Tibial artery (tissue), 4 donors: ENCODE results near the gene MCEMP1.

Experiments used
- DNase-seq, 2 donors: peaks; one replicate each; pipeline ENCODE4 v3.0.0-alpha.2; 2019
- H3K27ac ChIP-seq, 2 donors: fragments of 200-600 bp; sonication (generic) in 1 of 2; 1 replicate in 1 of 2; 2 replicates in 1 of 2; pipeline ENCODE4 v1.5.1; 2018 to 2019; ENCODE audit warnings: mild to moderate bottlenecking in 1 of 2
- H3K27me3 ChIP-seq, 2 donors: fragments of 200-600 bp; sonication (generic) in 1 of 2; one replicate each; pipeline versions ENCODE4 v1.5.1 to v1.6.0; 2016 to 2019
- H3K36me3 ChIP-seq, 3 donors: fragments of 200-600 bp; sonication (generic) in 2 of 3; one replicate each; pipeline ENCODE4 v1.5.1; 2016 to 2019; ENCODE audit warnings: mild to moderate bottlenecking in 2 of 3
- H3K4me1 ChIP-seq, 4 donors: fragments of 200-600 bp; sonication (generic) in 2 of 4; 1 replicate in 3 of 4; 2 replicates in 1 of 4; pipeline ENCODE4 v1.5.1; 2016 to 2019
- H3K4me3 ChIP-seq, 2 donors: fragments of 200-600 bp; sonication (generic) in 1 of 2; 1 replicate in 1 of 2; 2 replicates in 1 of 2; pipeline ENCODE4 v1.5.1; 2018 to 2019; ENCODE audit warnings: mild to moderate bottlenecking in 2 of 2
- H3K9me3 ChIP-seq, 3 donors: fragments of 200-600 bp; sonication (generic) in 1 of 3; one replicate each; pipeline ENCODE4 v1.5.1; 2016 to 2019
- CTCF ChIP-seq, 2 experiments: fragments of 200-600 bp in 1 of 2; fragments of 450-650 bp in 1 of 2; IDR thresholded peaks; one replicate each; pipeline ENCODE4 v1.5.1; 2017 to 2019; ENCODE audit warnings: antibody characterized with exemption in 2 of 2, mild to moderate bottlenecking in 1 of 2, moderate library complexity in 1 of 2
- intact Hi-C: fragments of 100-400 bp; cut with DNase I; formaldehyde crosslinking; loops from one replicate; pipeline ENCODE4 v1.15.0; 2023; ENCODE audit warnings: low total_unique reads

MCEMP1 gene

GRCh38 chr19:7650148-7650547, 26.7 kb upstream of the MCEMP1 start:
- peaks cover 0 to 19% (median 0%) of the 10 kb centered on the region in 3 donors for H3K36me3 ChIP-seq
- no peak overlapping the region for H3K27ac ChIP-seq
- DNase-seq: no peak
- H3K4me1 ChIP-seq: no peaks in the 10 kb centered on the region
- H3K9me3 ChIP-seq: no peaks in the 10 kb centered on the region
- H3K4me3 ChIP-seq: no peak overlapping the region
- intact Hi-C loops: no loop called here
- H3K27me3 ChIP-seq: peaks cover 0 to 67% of the 10 kb centered on the region in 2 donors
- no peak for TF ChIP-seq CTCF (IDR thresholded peaks at IDR 0.05)

- DNase-seq: peak; percentile 67 to 80
- Histone ChIP-seq H3K27ac (no peak overlapping the region), H3K27me3 (peaks cover 0 to 48% of the 10 kb centered on the region in 2 donors), H3K36me3 (peaks cover 0 to 7% (median 0%) of the 10 kb centered on the region in 3 donors), H3K9me3 (no peaks in the 10 kb centered on the region), H3K4me3 (no peak overlapping the region), H3K4me1 (no peaks in the 10 kb centered on the region)
- intact Hi-C loops: no loop called here
- TF ChIP-seq CTCF (IDR thresholded peaks at IDR 0.05): peak; percentile 87 to 97
These were observed 24.7 kb upstream of the MCEMP1 start for GRCh38 chr19:7652061-7652641.

GRCh38 chr19:7654401-7654800, 22.5 kb upstream of the MCEMP1 start:
- H3K27me3 ChIP-seq: peaks cover 0 to 34% of the 10 kb centered on the region in 2 donors
- no peak overlapping the region for H3K4me3 ChIP-seq
- no peaks in the 10 kb centered on the region for H3K9me3 ChIP-seq
- H3K4me1 ChIP-seq: no peaks in the 10 kb centered on the region
- H3K27ac ChIP-seq: no peak overlapping the region
- no peak for TF ChIP-seq CTCF (IDR thresholded peaks at IDR 0.05)
- intact Hi-C loops: no loop called here
- H3K36me3 ChIP-seq: no peaks in the 10 kb centered on the region
- no peak for DNase-seq

- intact Hi-C loops: no loop called here
These were observed 21.3 kb upstream of the MCEMP1 start for GRCh38 chr19:7655581-7655980.

GRCh38 chr19:7657131-7657751, 19.6 kb upstream of the MCEMP1 start:
- Histone ChIP-seq H3K36me3 (no peaks in the 10 kb centered on the region), H3K4me3 (no peak overlapping the region), H3K27ac (no peak overlapping the region), H3K27me3 (peaks cover 0 to 28% of the 10 kb centered on the region in 2 donors), H3K4me1 (no peaks in the 10 kb centered on the region), H3K9me3 (no peaks in the 10 kb centered on the region)
- no peak for DNase-seq
- intact Hi-C loops: no loop called here
- TF ChIP-seq CTCF (IDR thresholded peaks at IDR 0.05): no peak

More at GRCh38 chr19:7655581-7655980, 21.3 kb upstream of the MCEMP1 start:
- DNase-seq: no peak
- TF ChIP-seq CTCF (IDR thresholded peaks at IDR 0.05): no peak
- H3K36me3 ChIP-seq: no peaks in the 10 kb centered on the region
- H3K27me3 ChIP-seq: peaks cover 0 to 37% of the 10 kb centered on the region in 2 donors
- no peak overlapping the region for H3K27ac ChIP-seq
- no peaks in the 10 kb centered on the region for H3K9me3 ChIP-seq
- no peak overlapping the region for H3K4me3 ChIP-seq
- no peaks in the 10 kb centered on the region for H3K4me1 ChIP-seq
